HUES48 (cell line): ENCODE results near the gene ANKRD62.
"Not testable (repeated sequence)": the region's sequence is repeated elsewhere in the genome, so short reads cannot be mapped to it uniquely, and the experiment has no call there.

Experiments
- H3K27ac ChIP-seq: one replicate; pipeline ENCODE4 v1.7.0; 2013; ENCODE audit warnings: low read depth, low read length, inconsistent platforms
- H3K27me3 ChIP-seq: 2 replicates; pipeline ENCODE4 v1.6.1; 2013; ENCODE audit warnings: mild to moderate bottlenecking, low read length; ENCODE audit not compliant: control insufficient read depth, insufficient read depth
- H3K36me3 ChIP-seq: 2 replicates; pipeline ENCODE4 v1.6.1; 2013; ENCODE audit warnings: low read length; ENCODE audit not compliant: control insufficient read depth, insufficient read depth
- H3K4me1 ChIP-seq: 2 replicates; pipeline ENCODE4 v1.6.1; 2013; ENCODE audit warnings: mild to moderate bottlenecking, low read length; ENCODE audit not compliant: control insufficient read depth, insufficient read depth
- H3K4me3 ChIP-seq: 2 replicates; pipeline ENCODE4 v1.5.1; 2013; ENCODE audit warnings: mild to moderate bottlenecking, low read depth, low read length
- H3K9ac ChIP-seq: 2 replicates; pipeline ENCODE4 v1.6.1; 2013; ENCODE audit warnings: mild to moderate bottlenecking, low read depth, low read length, moderate library complexity
- H3K9me3 ChIP-seq: 2 replicates; pipeline ENCODE4 v1.6.1; 2013; ENCODE audit warnings: low read length; ENCODE audit not compliant: control insufficient read depth, insufficient read depth

The ANKRD62 gene

GRCh38 chr18:12141778-12142177 lies 48.1 kb downstream of the ANKRD62 start:
- H3K9ac ChIP-seq, H3K4me3 ChIP-seq, H3K27ac ChIP-seq, H3K27me3 ChIP-seq, H3K36me3 ChIP-seq, H3K4me1 ChIP-seq, H3K9me3 ChIP-seq: not testable (repeated sequence)

GRCh38 chr18:12149431-12149830 lies 55.8 kb downstream of the ANKRD62 start:
- H3K27ac ChIP-seq, H3K4me3 ChIP-seq, H3K36me3 ChIP-seq, H3K4me1 ChIP-seq, H3K9me3 ChIP-seq, H3K9ac ChIP-seq, H3K27me3 ChIP-seq: not testable (repeated sequence)

- H3K36me3 ChIP-seq: no peaks in the 10 kb centered on the region
- no peaks in the 10 kb centered on the region for H3K9me3 ChIP-seq
- H3K4me1 ChIP-seq: no peaks in the 10 kb centered on the region
- H3K27ac ChIP-seq: no peak overlapping the region
- no peaks in the 10 kb centered on the region for H3K27me3 ChIP-seq
- H3K4me3 ChIP-seq: no peak overlapping the region
- H3K9ac ChIP-seq: no peak overlapping the region
These were observed 60.7 kb downstream of the ANKRD62 start for GRCh38 chr18:12154361-12154760.

GRCh38 chr18:12155996-12156395 lies 62.4 kb downstream of the ANKRD62 start:
- no peaks in the 10 kb centered on the region for H3K27me3 ChIP-seq
- no peaks in the 10 kb centered on the region for H3K36me3 ChIP-seq
- no peaks in the 10 kb centered on the region for H3K4me1 ChIP-seq
- H3K9me3 ChIP-seq: no peaks in the 10 kb centered on the region
- no peak overlapping the region for H3K9ac ChIP-seq
- no peak overlapping the region for H3K27ac ChIP-seq
- H3K4me3 ChIP-seq: no peak overlapping the region

DNA sequence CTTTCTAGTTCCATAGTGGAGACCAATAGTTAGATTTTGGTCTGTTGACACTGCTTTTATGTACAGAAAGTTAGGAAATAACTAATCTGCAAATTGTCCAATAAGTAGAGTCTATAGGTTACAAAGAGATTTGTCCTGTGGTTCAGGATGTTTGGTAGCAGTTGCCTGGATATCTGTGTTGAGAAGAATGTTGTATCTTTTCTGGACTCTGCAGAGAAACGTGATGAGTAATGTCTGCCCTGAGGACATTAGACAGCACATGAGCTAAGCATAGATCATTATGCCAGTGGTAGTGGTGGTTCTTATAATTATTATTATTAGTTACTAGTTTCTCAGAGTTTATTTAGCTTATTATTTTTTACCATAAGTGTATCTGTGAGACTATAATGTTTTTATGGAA lies 65.8 kb downstream of the ANKRD62 start:
- no peaks in the 10 kb centered on the region for H3K4me1 ChIP-seq

GRCh38 chr18:12162786-12163185 lies 69.1 kb downstream of the ANKRD62 start:
- Histone ChIP-seq H3K9me3 (no peaks in the 10 kb centered on the region), H3K4me1 (no peaks in the 10 kb centered on the region), H3K27me3 (no peaks in the 10 kb centered on the region), H3K27ac (no peak overlapping the region), H3K9ac (no peak overlapping the region), H3K4me3 (no peak overlapping the region), H3K36me3 (no peaks in the 10 kb centered on the region)

More for the DNA sequence above, 65.8 kb downstream of the ANKRD62 start:
- Histone ChIP-seq H3K4me3 (no peak overlapping the region), H3K36me3 (no peaks in the 10 kb centered on the region), H3K9ac (no peak overlapping the region), H3K27me3 (no peaks in the 10 kb centered on the region), H3K9me3 (no peaks in the 10 kb centered on the region), H3K27ac (no peak overlapping the region)

GRCh38 chr18:12165038-12165768 lies 71.6 kb downstream of the ANKRD62 start:
- Histone ChIP-seq H3K27me3 (no peaks in the 10 kb centered on the region), H3K36me3 (no peaks in the 10 kb centered on the region), H3K9me3 (no peaks in the 10 kb centered on the region)

More at GRCh38 chr18:12165038-12165768, 71.6 kb downstream of the ANKRD62 start:
- Histone ChIP-seq H3K9ac (no peak overlapping the region), H3K4me1 (no peaks in the 10 kb centered on the region), H3K4me3 (no peak overlapping the region), H3K27ac (no peak overlapping the region)
